NCI-H2227 (cell line): Measurements from ENCODE around the gene PRRT2.

Source experiments
- DNase-seq: peaks from one replicate; lab custom pipeline; 2025; ENCODE audit not compliant: unreplicated experiment; lab: John Stamatoyannopoulos, UW

PRRT2 gene

DNA sequence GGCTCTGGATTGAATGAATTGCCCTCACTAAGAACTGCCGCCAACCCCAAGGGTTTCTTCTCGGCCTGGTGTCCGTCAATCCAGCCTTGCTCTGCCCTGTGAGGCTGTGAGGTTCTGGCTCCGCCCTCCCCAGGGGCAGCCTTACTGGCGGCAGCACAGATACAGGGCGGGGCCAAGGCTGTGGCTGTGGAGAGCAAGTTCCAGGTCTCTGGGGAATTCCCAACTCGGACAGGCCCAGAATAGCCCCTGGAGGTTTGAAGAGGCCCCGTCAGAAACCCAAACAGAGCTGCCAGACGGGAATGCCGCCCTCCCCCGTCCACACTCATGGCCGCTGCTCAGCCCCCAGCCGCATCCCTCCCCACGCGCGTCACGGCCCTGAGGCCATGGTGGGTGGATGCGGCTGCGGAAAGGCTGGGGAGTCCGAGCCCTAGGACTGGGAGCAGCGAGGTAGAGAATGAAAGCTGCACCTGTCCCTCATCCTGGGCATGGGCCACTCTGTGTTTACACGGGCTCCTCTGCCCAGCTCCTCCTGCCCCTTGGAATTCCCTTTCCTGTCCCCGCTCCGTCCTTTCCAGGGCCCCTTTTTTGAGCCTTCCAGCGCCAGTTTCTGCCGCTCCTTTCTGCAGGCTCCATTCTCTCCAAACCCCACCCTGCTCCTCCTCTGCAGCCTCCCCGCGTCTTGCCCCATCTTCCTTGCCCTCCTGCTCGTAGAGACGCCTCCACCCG lies 660 bp upstream of the PRRT2 start:
- peak; percentile 95 for DNase-seq

DNA sequence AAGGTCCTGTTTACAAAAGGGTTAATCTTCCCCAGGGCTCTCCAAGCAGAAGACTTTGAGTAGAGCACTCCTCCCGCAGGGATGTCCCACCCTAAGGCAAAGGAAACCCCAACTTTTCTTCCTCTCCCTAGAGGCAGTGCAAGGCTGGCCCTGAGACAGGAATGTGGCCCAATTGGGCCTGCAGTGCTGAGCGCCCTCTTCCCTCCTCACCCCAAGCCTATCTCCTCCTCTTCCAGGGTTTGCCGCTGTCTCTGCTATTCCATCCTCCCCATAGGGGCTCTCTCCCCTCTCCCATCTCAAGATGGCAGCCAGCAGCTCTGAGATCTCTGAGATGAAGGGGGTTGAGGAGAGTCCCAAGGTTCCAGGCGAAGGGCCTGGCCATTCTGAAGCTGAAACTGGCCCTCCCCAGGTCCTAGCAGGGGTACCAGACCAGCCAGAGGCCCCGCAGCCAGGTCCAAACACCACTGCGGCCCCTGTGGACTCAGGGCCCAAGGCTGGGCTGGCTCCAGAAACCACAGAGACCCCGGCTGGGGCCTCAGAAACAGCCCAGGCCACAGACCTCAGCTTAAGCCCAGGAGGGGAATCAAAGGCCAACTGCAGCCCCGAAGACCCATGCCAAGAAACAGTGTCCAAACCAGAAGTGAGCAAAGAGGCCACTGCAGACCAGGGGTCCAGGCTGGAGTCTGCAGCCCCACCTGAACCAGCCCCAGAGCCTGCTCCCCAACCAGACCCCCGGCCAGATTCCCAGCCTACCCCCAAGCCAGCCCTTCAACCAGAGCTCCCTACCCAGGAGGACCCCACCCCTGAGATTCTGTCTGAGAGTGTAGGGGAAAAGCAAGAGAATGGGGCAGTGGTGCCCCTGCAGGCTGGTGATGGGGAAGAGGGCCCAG lies 1.0 kb downstream of the PRRT2 start:
- peak; percentile 55 for DNase-seq

DNA sequence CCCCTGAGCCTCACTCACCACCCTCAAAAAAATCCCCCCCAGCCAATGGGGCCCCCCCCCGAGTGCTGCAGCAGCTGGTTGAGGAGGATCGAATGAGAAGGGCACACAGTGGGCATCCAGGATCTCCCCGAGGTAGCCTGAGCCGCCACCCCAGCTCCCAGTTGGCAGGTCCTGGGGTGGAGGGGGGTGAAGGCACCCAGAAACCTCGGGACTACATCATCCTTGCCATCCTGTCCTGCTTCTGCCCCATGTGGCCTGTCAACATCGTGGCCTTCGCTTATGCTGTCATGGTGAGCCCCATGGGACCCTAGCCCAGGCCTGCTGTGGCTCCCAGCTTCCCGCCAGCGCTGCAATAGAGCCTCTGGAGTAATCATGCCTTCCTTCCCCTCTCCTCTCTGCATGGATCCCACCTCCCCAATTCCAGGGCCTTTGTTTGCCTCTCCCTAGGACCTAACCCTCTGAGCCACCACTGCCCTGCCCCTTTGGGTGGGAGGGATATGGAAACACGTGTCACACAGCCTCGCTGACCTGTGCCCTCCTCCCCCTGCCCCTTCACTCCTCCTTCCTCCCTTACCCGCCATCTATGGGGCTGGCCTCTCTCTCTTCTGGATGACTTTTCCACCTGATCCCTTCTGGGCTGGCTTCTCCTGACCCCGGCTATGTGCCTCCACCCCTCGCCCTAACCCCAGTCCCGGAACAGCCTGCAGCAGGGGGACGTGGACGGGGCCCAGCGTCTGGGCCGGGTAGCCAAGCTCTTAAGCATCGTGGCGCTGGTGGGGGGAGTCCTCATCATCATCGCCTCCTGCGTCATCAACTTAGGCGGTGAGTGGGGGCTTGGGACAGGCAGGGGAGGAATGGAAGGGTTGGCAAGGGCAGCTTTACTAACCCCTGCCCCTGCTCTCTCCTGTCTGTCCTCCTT lies 1.9 kb downstream of the PRRT2 start:
- no peak for DNase-seq

DNA sequence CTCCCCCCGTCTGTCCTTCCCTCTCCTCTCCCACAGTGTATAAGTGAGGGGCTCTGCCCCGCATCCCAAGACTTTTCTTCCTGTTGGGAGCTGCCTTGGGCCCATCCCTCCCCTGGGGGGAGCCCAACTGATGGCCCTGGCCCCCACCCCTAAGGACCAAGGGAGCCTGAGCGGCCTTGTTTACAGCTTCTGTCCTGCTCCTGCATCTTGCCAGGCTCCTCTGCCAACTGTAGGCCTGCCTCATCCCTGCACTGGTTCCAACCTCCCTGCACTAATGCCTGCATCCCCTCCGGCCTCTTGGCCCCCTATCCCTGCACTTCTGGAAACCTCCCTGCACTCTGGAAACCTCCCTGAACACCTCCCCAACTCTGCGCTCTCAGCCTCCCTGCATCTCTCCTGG lies 2.6 kb downstream of the PRRT2 start:
- no peak for DNase-seq

DNA sequence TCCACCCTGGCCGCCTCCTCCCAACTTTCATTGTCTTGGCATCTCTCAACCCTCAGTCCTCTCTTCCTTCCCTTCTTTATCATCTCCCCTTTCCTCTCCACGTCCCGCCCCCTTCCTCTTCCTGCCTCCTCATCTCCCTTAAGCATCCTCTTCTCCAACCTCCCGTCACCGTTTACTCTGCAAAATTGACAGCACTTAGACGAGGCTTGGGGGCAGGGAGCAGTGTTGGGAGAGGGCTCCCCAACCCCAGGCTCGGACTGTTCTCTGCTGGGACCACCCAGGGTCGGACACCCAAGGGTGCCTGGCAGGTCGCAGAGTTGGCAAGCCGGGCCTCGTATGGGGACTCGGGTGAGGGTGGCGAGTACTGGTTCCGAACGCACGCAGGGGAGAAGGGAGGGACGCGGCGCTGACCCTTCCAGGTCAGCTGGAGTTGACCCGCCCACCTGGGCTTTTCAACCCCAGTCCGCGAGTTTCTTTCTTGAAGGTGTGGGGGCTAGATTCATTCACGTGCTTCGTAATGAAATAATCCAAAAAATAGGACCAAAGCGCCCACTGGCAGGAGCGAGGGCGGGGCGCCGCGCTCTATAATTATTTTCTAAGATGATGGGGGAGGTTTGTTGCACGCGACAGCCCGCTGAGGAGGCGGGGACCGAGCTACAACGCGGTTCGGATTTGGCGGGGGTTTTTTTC lies 3.2 kb downstream of the PRRT2 start:
- peak; percentile 88 for DNase-seq

DNA sequence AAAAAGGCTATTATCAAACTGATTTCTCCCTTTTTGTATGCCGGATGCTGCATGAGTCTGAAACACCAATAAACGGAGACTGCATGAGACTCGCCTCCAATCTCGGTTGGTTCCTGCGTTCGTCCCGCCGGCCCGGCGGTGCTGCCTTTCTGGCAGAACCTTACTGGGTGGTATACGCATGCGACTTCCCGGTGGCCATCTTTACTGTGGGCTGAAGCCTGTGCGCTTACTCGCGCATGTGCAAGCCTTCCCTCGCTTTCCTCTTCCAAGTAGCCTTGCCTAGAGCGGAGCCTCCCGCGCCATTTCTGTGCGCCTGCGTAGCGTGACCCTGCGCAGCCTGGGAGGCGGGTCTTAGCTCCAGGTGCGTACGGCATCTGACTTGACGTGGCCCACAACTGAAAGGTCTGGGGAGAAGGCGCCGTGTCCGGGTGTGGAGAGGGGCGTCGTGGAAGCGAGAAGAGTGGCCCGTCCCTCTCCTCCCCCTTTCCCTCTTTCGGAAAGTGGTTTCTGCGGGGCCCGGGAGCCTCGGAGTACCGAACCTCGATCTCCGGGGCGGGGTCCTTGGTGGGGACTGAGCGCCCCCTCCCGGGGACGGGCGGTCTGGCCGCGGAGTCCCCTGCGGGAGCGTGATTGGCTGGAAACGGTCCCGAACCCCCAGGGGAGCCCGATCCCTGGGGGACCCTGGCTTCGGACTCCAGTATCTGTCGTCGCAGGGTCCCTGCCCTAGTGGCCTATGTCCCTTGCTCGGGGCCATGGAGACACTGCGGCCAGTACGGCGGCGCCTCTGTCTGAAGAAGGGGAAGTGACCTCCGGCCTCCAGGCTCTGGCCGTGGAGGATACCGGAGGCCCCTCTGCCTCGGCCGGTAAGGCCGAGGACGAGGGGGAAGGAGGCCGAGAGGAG lies 4.0 kb downstream of the PRRT2 start, which contains the start of gene PAGR1:
Gene PAGR1 (plus strand): TSS at position 360 of the 901 bp plus-strand sequence. CDS start 374 bp downstream, at position 734.
- peak; percentile 99 for DNase-seq

DNA sequence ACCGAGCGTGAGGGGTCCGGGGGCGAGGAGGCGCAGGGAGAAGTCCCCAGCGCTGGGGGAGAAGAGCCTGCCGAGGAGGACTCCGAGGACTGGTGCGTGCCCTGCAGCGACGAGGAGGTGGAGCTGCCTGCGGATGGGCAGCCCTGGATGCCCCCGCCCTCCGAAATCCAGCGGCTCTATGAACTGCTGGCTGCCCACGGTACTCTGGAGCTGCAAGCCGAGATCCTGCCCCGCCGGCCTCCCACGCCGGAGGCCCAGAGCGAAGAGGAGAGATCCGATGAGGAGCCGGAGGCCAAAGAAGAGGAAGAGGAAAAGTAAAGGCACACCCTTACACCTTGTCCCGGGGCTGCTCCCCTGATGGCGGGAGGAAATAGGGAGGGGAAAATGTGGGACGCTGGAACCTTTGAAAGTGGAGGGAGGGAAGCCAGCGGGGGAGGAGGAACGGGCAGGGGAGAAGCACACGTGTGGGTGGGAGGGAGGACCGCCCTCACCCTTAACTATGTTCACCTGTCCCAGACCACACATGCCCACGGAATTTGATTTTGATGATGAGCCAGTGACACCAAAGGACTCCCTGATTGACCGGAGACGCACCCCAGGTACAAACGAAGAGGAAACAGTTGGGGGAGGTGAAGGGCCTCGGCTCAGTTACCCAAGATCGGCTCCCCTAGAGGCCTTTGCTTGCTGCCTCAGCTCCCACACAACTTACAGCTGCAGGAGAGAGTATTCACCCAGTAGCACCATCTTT lies 4.9 kb downstream of the PRRT2 start:
- peak; percentile 68 for DNase-seq

DNA sequence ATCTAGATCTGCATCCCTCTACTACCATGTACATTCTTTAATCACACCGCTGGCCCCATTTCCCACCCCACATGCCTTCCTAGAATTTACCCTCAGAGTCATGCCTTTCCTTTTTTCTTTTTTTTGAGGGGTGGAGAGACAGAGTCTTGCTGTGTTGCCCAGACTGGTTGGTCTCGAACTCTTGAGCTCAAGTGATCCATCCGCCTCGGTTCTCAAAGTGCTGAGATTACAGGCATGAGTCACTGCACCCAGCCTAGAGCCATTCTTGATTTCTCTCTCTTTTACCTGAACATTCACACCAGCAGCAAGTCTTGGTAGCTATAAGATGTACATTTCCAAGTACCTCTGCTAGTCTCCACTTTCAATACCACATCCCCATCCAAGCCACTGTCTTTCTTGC lies 6.1 kb downstream of the PRRT2 start:
- DNase-seq: no peak

DNA sequence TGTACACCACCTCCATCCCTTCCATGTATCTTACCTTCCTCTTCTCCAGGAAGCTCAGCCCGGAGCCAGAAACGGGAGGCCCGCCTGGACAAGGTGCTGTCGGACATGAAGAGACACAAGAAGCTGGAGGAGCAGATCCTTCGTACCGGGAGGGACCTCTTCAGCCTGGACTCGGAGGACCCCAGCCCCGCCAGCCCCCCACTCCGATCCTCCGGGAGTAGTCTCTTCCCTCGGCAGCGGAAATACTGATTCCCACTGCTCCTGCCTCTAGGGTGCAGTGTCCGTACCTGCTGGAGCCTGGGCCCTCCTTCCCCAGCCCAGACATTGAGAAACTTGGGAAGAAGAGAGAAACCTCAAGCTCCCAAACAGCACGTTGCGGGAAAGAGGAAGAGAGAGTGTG lies 7.5 kb downstream of the PRRT2 start:
- DNase-seq: no peak

DNA sequence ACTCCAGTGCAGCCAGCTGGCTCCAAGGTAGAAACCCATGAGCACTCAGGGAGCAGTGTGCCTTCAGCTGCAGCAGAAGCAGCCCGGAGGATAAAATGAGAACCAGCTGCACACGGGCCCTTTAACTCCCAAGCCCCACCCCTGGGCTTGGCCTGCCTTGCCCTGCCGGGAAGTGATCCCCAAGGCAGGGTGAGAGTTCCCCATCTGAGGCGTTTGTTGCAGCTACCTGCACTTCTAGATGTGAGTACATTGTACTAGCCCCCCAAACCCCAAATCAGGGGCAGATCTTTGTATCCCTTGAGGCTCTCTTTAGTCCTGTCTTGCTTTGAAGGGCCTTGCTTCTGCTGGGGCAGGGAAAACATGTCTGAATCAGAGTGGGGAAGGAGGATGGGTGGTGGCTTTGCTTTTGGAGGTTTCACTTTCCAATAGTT lies 8.3 kb downstream of the PRRT2 start, which contains the start of gene MVP:
Gene MVP (plus strand): TSS at position 192 of the 431 bp plus-strand sequence. CDS start 10,088 bp downstream, outside the sequence.
- DNase-seq: peak; percentile 66

DNA sequence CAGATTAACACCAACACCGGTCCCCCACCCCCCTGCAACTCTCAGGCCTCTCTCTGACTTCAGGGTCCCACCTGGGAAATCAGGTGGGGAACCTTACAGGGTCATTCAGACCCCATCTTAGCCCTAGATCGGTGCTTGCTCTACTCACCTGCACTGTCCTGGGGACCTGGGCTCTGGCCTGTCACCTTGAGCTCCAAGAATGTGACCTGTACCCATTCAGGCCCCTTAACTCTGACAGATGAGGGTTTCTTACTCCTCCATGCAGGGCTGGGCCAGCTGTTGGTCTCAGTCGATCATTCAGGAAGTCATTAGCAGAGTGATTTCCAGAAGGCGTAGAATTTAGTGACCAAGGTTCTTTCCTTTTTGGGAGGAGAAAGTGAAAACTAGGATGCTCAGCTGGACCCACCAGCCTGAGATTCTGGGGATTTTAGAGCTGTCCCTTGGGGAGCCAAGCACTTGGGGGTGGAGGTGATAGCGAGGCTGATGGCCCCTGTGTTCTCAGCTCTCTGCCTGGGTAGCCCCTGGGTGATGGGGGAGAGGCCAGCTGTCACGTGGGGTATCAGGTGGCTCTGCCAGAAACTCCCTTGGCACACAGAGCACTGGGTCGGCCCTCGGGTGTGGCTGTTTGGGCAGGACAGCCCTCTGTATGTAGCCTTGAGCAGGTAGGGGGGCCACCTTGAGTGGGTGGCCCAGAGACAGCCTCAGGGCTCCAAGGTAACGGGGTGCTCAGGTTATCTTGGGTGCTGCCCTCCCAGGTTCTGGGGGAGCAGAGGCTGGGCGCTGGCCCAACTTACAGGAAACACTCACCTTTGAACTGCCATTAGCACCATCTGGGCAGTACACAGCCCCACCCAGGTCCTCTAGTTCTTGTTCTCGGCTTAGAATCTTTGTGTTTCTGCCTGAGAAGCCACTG lies 9.0 kb downstream of the PRRT2 start:
- no peak for DNase-seq

DNA sequence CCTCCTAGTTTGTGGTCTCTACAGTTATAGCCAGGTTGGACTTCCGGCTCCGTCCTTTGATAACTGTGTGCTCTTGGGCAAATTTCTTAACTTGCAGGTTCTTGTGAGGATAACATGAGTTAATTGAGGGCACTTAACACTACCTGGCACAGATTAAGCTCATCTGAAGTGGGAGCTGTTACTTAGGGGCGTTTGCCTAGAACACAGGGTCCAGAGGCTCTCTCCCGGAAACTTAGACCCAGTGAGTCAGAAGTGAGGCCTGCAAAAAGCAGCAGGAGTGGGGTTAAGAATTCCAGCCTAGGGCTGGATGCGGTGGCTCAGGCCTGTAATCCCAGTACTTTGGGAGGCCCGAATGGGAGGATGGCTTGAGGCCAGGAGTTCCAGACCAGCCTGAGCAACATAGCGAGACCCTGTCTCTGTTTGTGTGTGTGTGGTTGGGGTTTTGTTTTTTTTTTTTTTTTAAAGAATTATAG lies 9.7 kb downstream of the PRRT2 start:
- DNase-seq: no peak

DNA sequence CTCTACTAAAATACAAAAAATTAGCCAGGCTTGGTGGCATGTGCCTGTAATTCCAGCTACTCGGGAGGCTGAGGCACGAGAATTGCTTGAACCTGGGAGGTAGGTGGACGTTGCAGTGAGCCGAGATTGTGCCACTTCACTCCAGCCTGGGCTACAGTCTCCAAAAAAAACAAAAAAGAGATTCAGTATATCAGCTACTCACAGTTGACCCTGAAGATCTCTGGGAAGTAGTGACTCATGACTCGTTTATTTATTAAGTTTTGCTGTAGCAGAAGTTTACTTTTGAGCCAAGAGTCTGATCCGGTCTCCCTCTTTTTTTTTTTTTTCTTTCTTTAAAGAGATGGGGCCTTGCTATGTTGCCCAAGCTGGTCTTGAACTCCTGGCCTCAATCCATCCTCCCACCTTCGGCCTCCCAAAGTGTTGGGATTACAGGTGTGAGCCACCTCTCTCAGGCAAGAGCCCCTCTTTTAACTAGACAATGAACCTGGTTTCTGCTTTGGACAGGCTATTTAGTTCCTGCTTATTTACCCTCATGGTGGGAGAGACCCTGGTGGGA lies 12.7 kb downstream of the PRRT2 start:
- DNase-seq: no peak

DNA sequence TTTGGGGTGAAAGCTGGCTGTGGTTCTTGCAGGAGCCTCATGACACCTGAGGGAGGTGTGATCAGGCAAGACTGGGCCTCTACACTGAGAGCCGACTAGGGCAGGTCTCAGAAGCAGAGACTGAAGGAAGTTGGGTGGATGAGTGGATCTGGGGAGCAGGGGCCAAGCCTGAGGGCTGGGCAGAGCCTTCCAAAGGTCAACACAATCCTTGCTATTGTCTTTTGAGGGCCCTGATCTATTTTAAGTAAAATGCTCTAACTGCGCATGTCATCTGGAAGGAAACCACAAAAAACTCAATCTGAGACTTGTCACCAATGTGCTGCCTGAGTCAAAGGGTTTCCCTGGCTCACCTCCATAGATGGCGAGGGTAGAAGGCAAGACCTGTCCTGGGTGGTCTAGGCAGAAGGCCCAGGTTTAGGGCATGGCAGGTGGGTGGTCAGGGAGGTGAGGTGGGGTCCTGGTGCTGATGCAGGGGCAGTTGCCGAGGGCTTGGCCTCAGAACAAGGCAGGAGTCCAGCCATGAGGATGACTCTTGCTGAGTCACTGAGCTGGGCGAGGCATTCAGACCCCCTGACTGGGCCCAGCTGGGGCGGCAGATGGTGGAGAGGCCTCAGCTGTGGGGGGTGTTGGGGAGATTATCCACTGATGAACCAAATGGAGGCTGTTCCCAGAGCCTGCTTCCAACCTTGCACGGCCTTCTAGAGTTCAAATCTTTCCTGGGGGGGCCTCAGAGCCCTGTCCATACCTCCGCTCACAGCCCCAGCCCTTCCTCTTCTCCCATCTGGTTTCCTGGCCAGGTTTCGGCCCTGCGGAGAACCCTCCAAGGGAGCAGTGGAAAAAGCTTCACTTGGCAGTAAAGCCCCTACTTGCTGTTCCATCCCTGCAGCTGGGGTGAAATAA lies 13.4 kb downstream of the PRRT2 start:
- peak; percentile 23 for DNase-seq

DNA sequence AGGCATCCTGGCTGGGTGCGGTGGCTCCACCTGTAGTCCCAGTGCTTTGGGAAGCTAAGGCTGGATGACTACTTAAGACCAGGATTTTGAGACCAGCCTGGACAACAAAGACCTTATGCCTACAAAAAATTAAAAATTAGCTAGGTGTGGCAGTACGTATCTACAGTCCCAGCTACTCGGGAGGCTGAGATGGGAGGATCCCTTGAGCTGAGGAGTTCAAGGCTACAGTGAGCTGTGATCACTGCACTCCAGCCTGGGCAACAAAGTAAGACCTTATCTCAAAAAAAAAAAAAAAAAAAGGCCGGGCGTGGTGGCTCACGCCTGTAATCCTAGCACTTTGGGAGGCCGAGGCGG lies 14.3 kb downstream of the PRRT2 start:
- no peak for DNase-seq

DNA sequence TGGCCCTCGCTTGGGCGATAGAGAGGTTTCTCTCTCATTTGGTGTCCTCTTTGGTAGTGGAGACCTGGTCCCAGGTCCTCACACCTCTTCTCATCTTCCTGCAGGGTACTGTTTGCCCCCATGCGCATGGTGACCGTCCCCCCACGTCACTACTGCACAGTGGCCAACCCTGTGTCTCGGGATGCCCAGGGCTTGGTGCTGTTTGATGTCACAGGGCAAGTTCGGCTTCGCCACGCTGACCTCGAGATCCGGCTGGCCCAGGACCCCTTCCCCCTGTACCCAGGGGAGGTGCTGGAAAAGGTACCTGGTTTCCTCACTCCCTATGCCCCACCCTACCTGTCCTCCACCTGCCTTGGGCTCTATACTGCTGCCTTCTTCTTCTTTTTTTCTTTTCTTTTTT lies 18.8 kb downstream of the PRRT2 start:
- DNase-seq: no peak
